ENCODE measurements around the gene SLC25A29. TPM values are rescaled to one million over a fixed set of nuclear protein-coding genes. Genes with fewer than 3 reads are reported as not detected.
A peak's percentile ranks its signal among the peaks of the same experiment; 100 is the strongest.
"Not testable (repeated sequence)": the region's sequence is repeated elsewhere in the genome, so short reads cannot be mapped to it uniquely, and the experiment has no call there.

SLC25A29 gene
- total and polyA plus RNA-seq, 2 of the 8 experiments (the other 6 are each of a cell fraction or from before 2014, with no cell fraction given) = 135 to 177 TPM

GRCh38 chr14:100312877-100313400 lies 6.7 kb upstream of the SLC25A29 start (continued):
- TF ChIP-seq FOSL1 (IDR thresholded peaks at IDR 0.05; ENCODE audit: insufficient read depth, low read depth, low read length) = no peak

- not testable (repeated sequence) for H2AK5ac ChIP-seq (ENCODE audit: low read depth, low read length); H3K79me1 ChIP-seq (ENCODE audit: low read depth, low read length); H4K91ac ChIP-seq (replicated peaks; ENCODE audit: insufficient read length, low read length); H3K23ac ChIP-seq (ENCODE audit: insufficient read length); H3K4me2 ChIP-seq (ENCODE audit: insufficient read depth in 1 of 2, low read depth in 2 of 2, low read length in 2 of 2); H3K9ac ChIP-seq (replicated peaks in 1 of 4; ENCODE audit: extremely low read depth in 1 of 4, low read depth in 3 of 4, low read length in 3 of 4); DNase-seq (ENCODE audit: low read depth in 1 of 2, low spot score in 2 of 2); H4K20me1 ChIP-seq (replicated peaks in 1 of 2; ENCODE audit: control insufficient read depth in 1 of 2, insufficient read depth in 2 of 2, low read length in 2 of 2); H3K27me3 ChIP-seq (replicated peaks in 1 of 4; ENCODE audit: control insufficient read depth in 3 of 4, extremely low read depth in 1 of 4, insufficient read depth in 3 of 4, low read length in 3 of 4); H3K14ac ChIP-seq (ENCODE audit: insufficient read length); H4K8ac ChIP-seq (ENCODE audit: extremely low read depth, insufficient read depth, low read length); H3K4me3 ChIP-seq (ENCODE audit: extremely low read depth in 1 of 4, insufficient read depth in 2 of 4, low read depth in 3 of 4, low read length in 4 of 4); H3K79me2 ChIP-seq (ENCODE audit: control insufficient read depth in 1 of 2, insufficient read depth in 2 of 2, low read length in 2 of 2); H3K36me3 ChIP-seq (ENCODE audit: control insufficient read depth in 2 of 4, insufficient read depth in 4 of 4, low read length in 3 of 4); H2BK120ac ChIP-seq (replicated peaks; ENCODE audit: low read depth, low read length); H3K18ac ChIP-seq (ENCODE audit: extremely low read depth, low read length); H3K27ac ChIP-seq (ENCODE audit: low read depth, low read length); FAIRE-seq; H3K56ac ChIP-seq (replicated peaks; ENCODE audit: insufficient read length, low read depth, low read length); H2AFZ ChIP-seq (ENCODE audit: low read length); H2BK12ac ChIP-seq (ENCODE audit: low read depth, low read length); H3K23me2 ChIP-seq (ENCODE audit: low read depth, low read length); H4K5ac ChIP-seq (ENCODE audit: insufficient read length, low read depth, low read length); H3K9me3 ChIP-seq (ENCODE audit: insufficient read depth in 2 of 2, low read depth in 1 of 2, low read length in 1 of 2); H3K4ac ChIP-seq (replicated peaks; ENCODE audit: insufficient read length, low read depth, low read length); H2BK15ac ChIP-seq (ENCODE audit: low read length); H2BK20ac ChIP-seq (ENCODE audit: low read length)
- Histone ChIP-seq H3K4me1 (replicated peaks in 1 of 4; ENCODE audit: control insufficient read depth in 3 of 4, insufficient read depth in 4 of 4, low read length in 3 of 4) (peaks cover 0 to 14% (median 7%) of the 10 kb centered on the region in 4 experiments; a peak in 5 of 7 replicates), H2BK5ac (ENCODE audit: low read depth, low read length) (0 out of 2 replicates have a peak overlapping the region, but pooled peaks have one; percentile 52)
- WGBS, 2 experiments (ENCODE audit: extremely low coverage in 1 of 2, insufficient coverage in 1 of 2, insufficient read length in 1 of 2, insufficient replicate concordance in 2 of 2, low coverage in 1 of 2, low lambda C conversion rate in 2 of 2, missing lambda C conversion rate in 1 of 2) = 82% methylated on average over 17 of the region's 18 CpGs; no CpG with 5 or more reads in 1 of the 2 experiments
- ChIA-PET POLR2A (ENCODE audit: partially characterized antibody) (interaction anchor here (0.9 to 2.1 kb wide), 7 partner anchors 12 to 63 kb away, joined by 3 to 10 read pairs (median 3); a partner anchor contains a TSS), CTCF (ENCODE audit: partially characterized antibody) (interaction anchor here (0.5 to 3.0 kb wide), 9 partner anchors 9 to 1355 kb away, joined by 3 to 17 read pairs (median 4); a partner anchor contains a TSS)
Observed at GRCh38 chr14:100312110-100312876, 6.0 kb upstream of the SLC25A29 start.

Measured in H1 (cell line).